ENCODE data around the gene NET1.
"Not testable (repeated sequence)": the region's sequence is repeated elsewhere in the genome, so short reads cannot be mapped to it uniquely, and the experiment has no call there.

NET1 gene

GRCh38 chr10:5412277-5412941 is at the start of gene NET1:
TSS of gene NET1 (plus strand) at chr10:5412557. CDS start at chr10:5412693, 136 bp downstream.
- peak; percentile 88 for DNase-seq

GRCh38 chr10:5362873-5363272 is 49.5 kb upstream of the NET1 start:
- DNase-seq, result no peak

- DNase-seq, result no peak
These were observed 48.0 kb upstream of the NET1 start for GRCh38 chr10:5364374-5364773.

GRCh38 chr10:5364890-5365338 is 47.4 kb upstream of the NET1 start, which contains the start of gene UCN3:
TSS of gene UCN3 (plus strand) at chr10:5364966. CDS start at chr10:5373721, 8,755 bp downstream.
- DNase-seq, result no peak

GRCh38 chr10:5365928-5366327 is 46.4 kb upstream of the NET1 start:
- DNase-seq, result no peak

GRCh38 chr10:5369362-5370158 is 42.8 kb upstream of the NET1 start:
- DNase-seq, result no peak

GRCh38 chr10:5370493-5371352 is 41.6 kb upstream of the NET1 start:
- no peak for DNase-seq

- DNase-seq, result no peak
These were observed 39.0 kb upstream of the NET1 start for GRCh38 chr10:5373307-5373706.

GRCh38 chr10:5373891-5374611 is 38.3 kb upstream of the NET1 start:
- DNase-seq, result no peak

- no peak for DNase-seq
These were observed 35.9 kb upstream of the NET1 start for GRCh38 chr10:5376450-5376849.

GRCh38 chr10:5379202-5379601 is 33.2 kb upstream of the NET1 start:
- DNase-seq, result not testable (repeated sequence)

- not testable (repeated sequence) for DNase-seq
These were observed 32.0 kb upstream of the NET1 start for GRCh38 chr10:5380395-5380794.

- no peak for DNase-seq
These were observed 31.2 kb upstream of the NET1 start for GRCh38 chr10:5381187-5381586.

GRCh38 chr10:5385224-5385623 is 27.1 kb upstream of the NET1 start:
- no peak for DNase-seq

- no peak for DNase-seq
These were observed 25.2 kb upstream of the NET1 start for GRCh38 chr10:5387169-5387568.

- no peak for DNase-seq
These were observed 21.7 kb upstream of the NET1 start for GRCh38 chr10:5390607-5391205.

GRCh38 chr10:5391790-5392189 is 20.6 kb upstream of the NET1 start:
- DNase-seq, result no peak

GRCh38 chr10:5393529-5393928 is 18.8 kb upstream of the NET1 start:
- DNase-seq, result no peak

GRCh38 chr10:5395168-5395567 is 17.2 kb upstream of the NET1 start:
- no peak for DNase-seq

GRCh38 chr10:5396556-5397300 is 15.6 kb upstream of the NET1 start:
- no peak for DNase-seq

GRCh38 chr10:5399332-5399731 is 13.0 kb upstream of the NET1 start:
- DNase-seq, result no peak

All from fibroblast of skin of right biceps (primary cell).